ENCODE results near the gene RAB7A.

RAB7A gene

DNA sequence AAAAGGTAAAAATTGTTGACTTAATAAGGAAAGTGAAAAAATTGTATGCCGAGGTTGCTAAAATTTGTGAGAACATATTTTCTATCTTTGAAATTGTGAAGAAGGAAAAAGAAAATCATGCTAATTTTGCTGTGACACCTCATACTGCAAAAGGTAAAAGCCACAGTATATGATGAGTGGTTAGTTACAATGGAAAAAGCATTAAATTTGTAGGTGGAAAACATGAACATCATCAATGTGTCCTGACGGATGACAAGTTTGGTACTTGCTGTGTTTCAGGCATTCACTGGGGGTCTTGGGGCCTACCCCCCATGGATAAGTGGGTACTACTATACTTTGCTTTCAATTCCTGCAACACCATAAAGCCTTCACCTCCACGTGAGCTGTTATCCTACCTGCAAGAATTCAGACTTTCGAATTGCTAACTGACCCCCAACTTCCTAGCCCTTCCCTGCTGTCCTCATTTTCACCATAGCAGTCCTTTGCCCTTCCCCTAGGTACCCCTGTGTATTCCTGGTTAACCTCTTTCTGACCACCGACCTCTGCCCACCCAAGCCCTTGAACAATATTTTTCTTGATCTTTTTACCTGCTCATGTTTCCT, 62.4 kb downstream of the RAB7A start:
- no peak for DNase-seq (ENCODE audit: low spot score)

DNA sequence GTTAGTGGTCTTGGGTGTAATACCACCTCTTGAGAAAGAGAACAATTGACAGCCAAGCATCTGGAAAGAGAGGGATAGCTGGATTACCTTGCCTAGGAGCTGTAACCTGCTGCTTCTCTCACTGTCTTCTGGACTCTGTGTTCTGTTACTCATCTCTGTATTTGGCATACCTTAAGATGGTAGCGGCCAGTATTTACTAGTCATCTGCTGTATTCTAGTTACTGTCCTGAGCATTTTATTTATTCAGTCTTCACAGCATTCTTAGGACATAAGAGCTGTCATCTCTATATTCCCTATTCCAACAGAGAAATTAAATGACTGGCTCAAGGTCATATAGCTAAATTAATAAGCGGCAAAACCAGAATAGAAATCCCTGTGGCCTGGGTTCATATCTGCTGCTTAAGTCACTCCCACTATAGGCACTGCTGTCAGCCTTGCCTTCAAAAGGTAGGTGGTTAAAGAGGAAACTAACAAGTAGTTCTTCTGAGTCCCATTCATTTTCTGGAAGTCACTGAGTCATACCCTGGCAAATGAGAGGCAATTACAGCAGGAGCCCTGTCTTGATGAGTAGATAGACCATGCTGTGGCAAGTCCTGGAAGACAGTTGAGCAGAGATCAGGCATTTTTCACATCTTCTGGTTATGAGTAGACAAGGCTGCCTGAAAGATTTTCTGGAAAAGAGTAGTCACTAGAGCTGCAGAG, 68.2 kb downstream of the RAB7A start:
- DNase-seq (ENCODE audit: low spot score): peak; percentile 94

DNA sequence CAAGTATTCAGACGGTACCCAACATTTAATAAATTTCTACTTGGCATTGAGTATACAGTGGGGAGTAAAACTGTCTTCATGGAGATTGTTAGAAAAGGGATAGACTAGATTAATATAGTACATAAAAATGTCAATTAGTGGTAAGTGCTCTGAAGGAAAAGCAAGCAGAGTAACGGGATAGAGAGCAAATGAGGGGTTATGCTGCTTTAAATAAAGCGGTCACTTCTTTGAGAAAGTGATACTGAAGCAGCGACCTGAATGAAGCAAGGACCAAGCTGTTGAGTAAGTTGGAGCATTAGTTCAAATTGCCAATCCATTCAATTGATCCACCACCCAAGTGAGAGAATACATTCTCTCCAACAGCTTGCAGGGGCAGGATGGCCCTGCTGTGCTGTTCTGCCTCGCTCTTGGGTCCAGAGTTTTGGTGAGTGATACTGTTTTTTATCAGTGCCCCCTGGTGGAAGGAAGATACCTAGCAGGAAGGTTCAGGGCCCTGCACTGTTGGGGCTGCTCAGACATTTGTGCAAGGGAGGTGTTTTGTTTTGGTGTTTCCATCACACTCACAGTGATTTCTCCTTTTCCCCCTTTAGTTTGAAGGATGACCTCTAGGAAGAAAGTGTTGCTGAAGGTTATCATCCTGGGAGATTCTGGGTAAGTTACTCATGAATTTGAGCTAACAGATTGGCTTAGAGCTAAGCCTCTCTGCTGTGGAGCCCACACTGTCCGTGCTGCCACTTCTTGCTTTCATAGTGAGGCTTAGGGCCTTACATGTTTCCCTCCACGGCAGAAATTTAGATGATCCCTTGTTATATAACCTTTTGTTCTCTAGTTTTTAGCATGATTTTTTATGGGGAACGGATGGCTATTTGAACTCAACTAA, 69.0 kb downstream of the RAB7A start:
- DNase-seq (ENCODE audit: low spot score): peak; percentile 82

DNA sequence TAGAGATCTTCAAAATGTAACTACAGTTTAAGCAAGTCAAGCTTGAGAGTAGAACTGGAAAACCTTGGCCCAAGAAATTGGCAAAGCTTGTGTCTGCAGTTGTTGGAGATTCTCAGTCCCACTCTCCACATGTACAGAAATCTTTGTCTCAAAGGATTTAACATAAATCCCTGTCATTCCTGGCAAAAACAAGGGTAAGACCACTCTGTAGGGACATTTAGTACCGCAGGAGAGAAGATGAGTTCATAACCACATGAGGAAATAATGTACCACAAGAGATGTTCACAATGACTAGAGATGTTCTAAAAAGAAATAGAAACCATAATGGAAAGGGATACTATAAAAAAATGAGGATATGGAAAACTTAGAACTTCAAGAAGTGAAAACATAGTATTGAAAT, 73.7 kb downstream of the RAB7A start:
- no peak for DNase-seq (ENCODE audit: low spot score)

DNA sequence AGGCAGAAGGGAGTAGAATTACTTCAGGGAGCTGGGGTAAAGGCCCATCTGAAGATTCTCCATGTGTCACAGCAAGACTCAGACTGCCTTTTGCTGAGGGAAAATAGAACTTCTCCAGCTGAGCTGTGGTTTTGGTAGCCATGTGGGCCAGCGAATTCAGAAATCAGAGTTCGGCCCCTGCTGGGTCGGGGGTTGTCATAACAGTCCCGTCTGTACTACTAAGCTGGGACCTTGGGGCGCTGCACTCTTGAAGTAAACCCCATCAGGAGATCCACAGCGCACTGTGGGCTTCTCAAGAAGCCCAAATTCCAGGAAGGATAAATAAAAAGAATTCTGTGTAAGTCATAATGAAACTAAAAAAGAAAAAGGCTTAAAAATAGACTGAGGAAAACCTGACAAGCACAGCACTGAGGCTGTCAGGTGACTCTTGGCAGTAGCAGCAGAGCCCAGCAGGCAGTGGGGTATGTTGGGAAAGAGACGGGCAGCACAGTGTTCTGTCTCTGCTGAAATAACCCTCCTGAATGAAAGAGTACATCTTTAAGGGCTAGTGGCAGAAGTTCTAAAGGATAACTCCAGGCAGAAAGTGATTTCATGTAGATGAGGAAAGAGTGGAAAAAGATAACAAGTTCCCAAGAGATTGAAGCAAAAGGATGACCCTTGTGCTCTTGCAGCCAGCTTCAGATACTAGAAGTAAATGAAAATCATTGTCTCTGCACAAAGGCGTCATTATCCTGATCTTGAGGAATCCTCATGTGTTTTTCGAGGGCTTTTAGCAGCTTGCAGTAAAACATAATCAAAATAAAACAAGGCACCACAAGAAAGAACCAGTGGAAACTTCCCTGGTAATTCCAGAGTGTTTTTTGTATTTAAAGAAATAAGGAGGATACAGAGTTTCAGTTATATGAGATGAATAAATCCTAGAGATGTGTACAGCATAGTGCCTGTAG, 74.5 kb downstream of the RAB7A start:
- DNase-seq (ENCODE audit: low spot score): peak; percentile 93

DNA sequence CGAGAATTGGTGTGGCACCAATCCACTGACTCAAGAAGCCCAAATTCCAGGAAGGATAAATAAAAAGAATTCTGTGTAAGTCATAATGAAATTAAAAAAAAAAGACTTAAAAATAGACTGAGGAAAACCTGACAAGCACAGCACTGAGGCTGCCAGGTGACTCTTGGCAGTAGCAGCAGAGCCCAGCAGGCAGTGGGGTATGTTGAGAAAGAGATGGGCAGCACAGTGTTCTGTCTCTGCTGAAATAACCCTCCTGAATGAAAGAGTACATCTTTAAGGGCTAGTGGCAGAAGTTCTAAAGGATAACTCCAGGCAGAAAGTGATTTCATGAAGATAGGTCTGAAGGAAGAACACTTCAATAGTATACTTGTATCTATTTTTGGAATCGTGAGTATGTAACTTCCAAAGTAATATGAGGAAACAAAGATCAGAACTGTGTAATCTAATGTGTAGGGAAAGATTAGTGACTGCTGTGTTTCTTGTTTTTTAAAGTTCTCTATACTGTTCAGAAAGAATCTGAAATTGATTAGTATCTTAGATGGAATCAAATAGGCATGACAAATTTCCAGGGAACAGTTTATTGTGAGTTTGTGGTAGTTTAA, 75.9 kb downstream of the RAB7A start:
- peak; percentile 55 for DNase-seq (ENCODE audit: low spot score)

DNA sequence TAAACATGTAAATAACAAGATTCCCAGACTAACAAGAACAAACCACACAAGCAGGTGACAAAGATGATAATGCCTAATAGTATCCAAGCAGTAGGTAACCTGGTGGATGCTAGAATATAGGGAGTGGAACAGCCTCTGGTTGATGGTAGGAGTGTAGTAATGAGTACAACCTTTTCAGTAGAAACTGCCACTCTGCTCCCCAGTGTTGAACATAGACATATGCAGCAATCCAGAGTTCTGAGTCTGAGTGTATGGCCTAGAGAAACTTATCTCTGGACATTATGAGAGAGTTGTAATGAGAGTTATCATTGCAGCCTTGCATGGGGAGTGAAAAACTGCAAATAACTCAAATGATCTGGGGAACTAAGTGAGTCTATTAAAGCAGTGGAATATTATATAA, 77.3 kb downstream of the RAB7A start:
- DNase-seq (ENCODE audit: low spot score): no peak

DNA sequence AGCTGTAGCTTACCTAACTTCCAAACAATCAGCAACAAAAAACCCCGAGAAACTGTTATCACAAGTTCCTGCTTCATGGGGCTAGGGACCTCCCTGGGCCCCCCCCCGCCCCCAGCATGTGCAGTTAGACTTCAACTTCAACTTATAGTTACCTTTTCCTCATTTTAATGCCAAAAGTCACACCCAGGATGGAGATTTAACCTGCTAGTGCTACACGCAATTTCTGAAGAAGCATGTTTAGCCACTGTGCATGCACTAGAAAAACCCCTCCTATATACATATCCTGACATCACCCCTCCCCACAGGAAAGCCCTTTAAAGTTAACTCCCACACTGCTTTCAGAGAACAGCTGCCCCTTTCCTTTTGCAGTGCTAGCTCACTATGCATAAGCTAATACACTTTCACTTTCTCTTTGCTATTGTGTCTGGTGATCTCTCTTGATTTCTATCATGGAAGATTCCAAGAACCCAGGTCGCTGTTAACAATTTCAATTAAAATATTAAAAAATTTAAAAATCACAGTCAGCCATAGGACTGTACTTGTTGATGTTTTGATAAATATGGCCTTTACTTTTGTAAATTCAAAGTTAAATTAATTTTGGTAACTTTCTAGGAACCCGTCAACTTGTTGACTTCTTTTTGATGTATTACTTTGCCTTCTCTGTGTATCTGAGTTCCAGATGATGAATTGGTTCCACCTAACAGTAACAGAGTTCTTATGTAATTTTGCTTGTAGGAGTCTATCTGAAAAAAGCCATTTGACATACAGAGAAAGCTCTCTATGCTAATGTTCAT, 78.2 kb downstream of the RAB7A start:
- DNase-seq (ENCODE audit: low spot score): no peak

DNA sequence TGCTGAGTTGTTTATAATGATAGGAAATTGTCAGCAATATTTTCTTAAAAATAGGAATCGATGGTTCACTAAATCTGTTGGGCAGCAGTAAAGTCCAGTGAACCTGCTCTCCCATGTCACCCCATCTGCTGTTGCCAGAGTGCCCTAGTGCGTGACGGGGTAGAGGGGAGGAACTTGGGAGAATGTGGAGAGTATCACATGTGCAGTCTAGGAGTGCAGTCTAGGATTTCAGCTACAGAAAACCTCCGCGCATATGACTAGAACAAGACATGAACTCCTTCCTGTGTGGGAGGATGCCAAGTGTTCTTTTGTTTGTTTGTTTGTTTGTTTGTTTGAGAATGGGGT, 78.8 kb downstream of the RAB7A start:
- DNase-seq (ENCODE audit: low spot score): no peak

DNA sequence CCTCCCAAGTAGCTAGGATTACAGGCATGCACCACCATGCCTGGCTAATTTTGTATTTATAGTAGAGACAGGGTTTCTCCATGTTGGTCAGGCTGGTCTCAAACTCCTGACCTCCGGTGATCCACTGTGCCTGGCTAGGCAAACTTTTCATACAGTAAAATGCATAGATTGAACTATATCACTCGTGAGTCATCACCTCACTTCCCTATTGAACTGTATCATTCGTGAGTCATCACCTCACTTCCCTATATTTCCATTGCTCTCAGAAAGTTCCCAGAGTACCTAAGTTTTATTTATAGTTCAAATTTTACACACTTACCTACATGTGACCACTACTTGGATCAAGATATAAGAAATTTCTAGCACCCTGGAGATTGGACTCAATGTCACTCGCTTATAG, 79.8 kb downstream of the RAB7A start:
- peak; percentile 71 for DNase-seq (ENCODE audit: low spot score)

DNA sequence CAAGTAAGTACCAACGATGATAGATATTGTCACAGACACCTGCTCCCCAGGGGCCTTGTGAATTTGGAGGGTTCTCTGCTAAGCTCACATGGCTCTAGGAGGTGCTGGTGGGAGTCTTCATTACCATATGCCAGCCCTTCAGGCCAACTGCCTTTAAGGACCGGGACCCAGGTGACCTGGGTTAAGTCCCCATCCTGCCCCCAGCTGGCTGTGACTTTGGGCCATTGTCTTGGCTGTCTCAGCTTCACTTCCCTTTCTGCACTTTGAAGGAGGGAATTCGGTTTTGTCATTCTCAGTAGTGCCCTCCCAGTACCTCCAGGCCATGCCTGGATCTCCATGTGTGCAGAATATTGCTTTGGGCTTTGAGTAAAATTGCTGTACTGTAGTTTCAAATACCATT, 80.6 kb downstream of the RAB7A start:
- no peak for DNase-seq (ENCODE audit: low spot score)

DNA sequence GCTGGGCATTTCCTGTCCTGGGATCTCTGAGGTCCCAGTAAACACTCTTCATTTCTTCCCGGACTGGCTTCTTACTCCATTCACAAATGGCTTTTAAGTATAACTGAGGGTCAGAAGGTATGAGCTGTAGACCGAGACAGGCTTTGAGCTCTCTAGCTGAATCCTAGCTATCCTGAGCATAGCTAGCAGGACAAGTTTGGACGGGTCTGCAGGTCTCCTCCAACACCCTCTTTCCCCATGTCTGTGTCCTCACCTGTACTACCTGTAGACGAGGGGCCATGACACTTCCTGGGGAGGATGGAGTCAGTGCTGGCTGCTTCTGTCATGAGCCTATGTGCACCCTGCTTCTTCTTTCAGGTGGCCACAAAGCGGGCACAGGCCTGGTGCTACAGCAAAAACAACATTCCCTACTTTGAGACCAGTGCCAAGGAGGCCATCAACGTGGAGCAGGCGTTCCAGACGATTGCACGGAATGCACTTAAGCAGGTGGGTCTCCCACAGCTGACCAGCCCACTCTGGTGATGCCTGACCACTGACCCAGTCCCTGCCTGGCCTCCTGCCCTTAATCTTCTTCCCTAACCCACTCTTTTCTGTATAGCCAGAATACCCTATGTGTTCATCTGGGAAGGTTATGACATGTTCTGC, 81.3 kb downstream of the RAB7A start:
- no peak for DNase-seq (ENCODE audit: low spot score)

DNA sequence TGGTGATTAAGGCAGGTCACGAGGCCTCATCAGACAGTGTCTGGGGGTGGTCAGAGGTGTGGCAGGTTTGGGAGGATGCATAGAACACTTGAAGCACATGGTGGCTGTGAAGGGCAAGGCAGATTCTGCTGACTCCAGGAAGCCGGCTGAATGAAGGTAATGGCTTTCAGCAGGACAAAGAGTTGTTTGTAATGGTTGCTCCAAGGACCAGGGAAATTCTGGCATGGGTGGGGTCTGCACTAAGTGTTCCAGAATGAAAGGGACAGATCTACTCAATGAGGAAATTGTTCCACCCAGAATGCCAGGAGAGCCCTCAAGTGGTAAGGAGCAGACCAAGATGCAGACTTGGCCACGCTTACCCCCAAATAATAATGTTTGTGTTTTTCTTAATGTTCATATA, 82.7 kb downstream of the RAB7A start:
- DNase-seq (ENCODE audit: low spot score): peak; percentile 98

DNA sequence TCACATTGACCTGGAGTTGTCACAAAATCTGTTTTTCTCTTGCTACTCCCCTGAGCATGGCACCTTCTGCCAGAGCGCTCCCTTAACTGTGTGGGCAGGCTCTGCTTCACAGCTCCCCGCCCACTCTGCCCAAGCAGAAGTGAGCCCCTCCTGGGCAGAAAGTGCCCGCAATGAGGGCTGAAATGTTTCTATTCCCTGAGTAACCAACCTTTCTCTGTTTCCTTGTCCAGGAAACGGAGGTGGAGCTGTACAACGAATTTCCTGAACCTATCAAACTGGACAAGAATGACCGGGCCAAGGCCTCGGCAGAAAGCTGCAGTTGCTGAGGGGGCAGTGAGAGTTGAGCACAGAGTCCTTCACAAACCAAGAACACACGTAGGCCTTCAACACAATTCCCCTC, 87.1 kb downstream of the RAB7A start:
- no peak for DNase-seq (ENCODE audit: low spot score)

DNA sequence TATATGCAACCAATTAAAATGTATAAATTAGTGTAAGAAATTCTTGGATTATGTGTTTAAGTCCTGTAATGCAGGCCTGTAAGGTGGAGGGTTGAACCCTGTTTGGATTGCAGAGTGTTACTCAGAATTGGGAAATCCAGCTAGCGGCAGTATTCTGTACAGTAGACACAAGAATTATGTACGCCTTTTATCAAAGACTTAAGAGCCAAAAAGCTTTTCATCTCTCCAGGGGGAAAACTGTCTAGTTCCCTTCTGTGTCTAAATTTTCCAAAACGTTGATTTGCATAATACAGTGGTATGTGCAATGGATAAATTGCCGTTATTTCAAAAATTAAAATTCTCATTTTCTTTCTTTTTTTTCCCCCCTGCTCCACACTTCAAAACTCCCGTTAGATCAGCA, 88.1 kb downstream of the RAB7A start:
- DNase-seq (ENCODE audit: low spot score): no peak

DNA sequence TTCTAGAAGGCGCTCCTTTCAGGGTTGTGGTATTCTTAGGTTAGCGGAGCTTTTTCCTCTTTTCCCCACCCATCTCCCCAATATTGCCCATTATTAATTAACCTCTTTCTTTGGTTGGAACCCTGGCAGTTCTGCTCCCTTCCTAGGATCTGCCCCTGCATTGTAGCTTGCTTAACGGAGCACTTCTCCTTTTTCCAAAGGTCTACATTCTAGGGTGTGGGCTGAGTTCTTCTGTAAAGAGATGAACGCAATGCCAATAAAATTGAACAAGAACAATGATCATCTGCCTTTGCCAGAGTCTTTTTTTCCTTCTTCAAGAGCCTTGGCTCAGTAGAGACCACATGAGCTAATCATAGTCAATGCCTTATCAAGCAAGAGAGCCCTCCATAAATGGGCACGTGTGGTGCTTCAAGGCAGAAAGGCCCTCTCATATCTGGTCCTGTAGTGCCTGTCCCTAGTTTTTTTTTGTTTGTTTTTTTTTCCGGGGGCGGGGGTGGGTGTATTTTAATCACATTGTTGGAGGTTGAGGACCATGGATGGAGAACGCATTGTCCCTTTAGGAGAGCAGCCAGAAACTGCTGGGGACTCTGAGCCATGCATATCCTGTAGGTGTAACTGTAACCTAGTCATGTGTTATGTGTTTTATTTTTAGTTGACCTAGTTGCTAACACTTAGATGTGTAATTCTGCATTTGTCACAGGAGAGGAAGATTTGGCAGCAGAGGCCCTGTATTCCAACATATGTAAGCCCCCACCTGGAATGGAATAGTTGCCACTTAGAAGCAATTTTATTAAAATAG, 88.7 kb downstream of the RAB7A start:
- DNase-seq (ENCODE audit: low spot score): no peak

DNA sequence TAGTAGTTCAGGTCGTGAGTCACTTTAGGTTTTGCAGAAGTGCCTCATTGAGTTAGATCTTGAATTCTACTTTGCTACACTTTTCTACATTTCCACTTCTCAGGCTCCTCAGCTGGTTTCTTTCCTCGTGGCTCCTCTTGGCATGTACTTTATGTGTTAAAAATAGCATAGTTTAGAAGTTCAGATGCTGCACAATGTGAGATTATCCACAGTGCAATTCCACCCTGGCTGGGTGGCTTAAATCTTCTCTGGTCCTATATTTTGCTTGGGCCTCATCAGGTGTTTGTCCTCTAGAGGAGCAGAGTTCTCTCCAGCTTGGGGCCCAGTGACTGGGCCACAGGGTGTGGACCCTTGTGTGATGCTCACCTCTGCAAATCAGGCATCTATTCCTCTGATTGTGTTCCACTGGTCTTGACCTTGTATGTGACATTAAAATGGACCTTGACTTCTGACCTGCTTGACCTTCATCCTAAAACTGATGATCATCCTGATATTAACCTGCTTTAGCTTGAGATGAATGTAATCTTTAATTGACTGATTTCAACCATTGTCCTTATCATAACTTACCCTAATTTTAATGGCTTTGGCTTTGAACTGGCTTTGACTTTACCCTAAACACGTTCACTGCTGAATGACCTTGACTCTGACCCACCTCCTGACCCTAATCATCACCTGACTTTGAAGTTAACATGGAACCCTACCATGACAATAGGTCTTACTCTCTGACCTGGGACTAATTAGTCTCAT, 89.5 kb downstream of the RAB7A start:
- DNase-seq (ENCODE audit: low spot score): no peak

DNA sequence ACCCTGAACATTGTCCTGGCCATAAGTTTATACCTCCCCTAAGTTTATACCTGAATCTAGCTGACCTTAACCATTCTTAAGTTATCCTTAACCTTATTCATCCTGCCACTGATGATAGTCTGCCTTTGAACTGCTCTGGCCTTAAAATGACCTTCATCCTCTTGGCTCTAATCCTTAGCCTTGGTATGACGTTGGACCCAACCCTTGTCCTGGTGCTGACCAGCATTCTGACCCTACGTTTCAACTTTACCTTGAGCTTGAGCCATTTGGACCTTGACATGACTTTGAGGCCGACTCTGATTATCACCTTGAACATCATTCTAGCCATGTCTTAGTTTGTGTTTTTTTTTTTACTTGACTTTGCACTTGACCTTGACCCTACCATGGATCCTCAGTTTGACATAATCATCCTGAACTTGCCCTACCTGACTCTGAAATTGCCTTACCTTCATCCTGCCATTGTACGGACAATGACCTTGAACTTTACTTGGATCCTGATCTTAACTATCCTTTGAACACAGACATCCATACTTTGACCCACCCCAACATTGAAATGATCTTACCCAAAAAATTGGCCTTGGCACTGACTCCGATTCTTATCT, 92.3 kb downstream of the RAB7A start:
- no peak for DNase-seq (ENCODE audit: low spot score)

Data from COLO829 (cell line).